ENCODE results near the gene FAM174B.

FAM174B gene

DNA sequence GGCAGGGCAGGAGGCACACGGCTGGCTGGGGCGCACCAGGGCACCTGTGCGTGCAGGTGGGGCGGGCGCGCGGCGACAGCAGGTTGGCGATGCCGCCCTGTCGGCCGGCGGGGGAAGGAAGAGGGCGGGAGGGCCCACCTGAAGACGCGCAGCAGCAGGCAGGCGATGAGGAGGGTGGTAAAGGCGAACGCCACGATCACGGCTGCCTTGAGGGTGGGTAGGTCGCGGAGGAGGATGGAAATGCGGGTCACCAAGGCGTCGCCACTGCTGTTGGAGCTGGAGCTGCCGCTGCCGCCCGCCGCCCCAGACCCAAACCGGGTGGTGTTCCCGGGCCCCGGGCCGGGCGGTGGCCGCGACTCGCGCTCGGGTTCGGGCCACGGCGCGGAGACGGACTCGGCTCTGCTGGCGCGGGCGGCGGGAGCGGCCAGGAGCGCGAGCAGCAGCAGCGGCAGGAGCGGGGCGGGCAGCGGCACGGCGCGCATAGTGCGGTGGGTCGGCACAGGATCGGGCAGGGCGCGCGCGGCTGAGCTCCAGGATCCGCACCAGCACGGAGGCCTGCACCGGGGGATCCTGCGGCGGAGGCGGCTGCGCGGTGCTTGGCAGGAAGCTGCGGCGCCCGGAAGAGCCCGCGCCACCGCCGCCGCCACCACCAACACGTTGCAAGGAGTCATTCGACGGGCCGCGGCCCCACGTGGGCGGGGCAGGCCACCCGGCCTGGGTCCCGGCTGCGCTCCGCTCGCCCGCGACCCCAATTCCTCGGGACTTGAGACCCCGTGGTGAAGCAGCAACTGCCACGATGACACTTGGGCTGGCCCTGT is at the start of gene FAM174B:
Gene FAM174B (minus strand): TSS at position 598 of the 818 bp plus-strand sequence.
- 0 out of 2 replicates have a peak, but pooled peaks cover 4% of the 10 kb centered on the region for H3K9me3 ChIP-seq (ENCODE audit: insufficient read depth, low read depth, low read length)
- peaks cover 3% of the 10 kb centered on the region; the same call in 1 of the 2 replicates for H3K36me3 ChIP-seq (ENCODE audit: insufficient read depth, low read depth, low read length)
- H3K27me3 ChIP-seq (ENCODE audit: insufficient read depth, low read length): peaks cover 19% of the 10 kb centered on the region
- H3K4me1 ChIP-seq (ENCODE audit: insufficient read depth, low read length): peaks cover 10% of the 10 kb centered on the region; the same call in 1 of the 2 replicates
- H3K9ac ChIP-seq (ENCODE audit: low read depth, low read length): peak within 1 kb of the TSS; percentile 44; the same call in 1 of the 2 replicates
- H3K27ac ChIP-seq (ENCODE audit: low read length): no peak within 1 kb of the TSS
- H3K4me3 ChIP-seq (ENCODE audit: low read length): peak within 1 kb of the TSS; percentile 61; the same call in 1 of the 2 replicates

DNA sequence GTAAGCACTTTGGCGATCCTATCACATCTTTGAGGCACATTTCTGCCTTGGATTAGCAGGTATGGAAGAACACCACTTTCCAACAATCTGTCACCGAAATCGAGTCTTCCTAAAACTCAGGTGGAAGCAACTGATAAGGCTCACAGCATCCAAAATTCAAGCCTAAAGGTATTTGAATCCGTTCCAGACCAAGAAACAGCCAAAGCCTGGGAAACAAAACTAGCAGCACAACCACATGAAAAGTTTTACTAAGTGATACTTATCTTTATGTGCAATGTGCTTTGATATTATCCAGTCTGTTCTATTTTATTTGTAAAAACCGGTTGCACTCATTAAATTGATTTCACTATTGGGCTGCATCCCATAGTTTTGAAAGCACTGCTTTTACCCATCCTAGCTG is 40.5 kb upstream of the FAM174B start:
- no peaks in the 10 kb centered on the region for H3K27me3 ChIP-seq (ENCODE audit: insufficient read depth, low read length)
- H3K9ac ChIP-seq (ENCODE audit: low read depth, low read length): no peak overlapping the region
- no peaks in the 10 kb centered on the region for H3K9me3 ChIP-seq (ENCODE audit: insufficient read depth, low read depth, low read length)
- no peak overlapping the region for H3K27ac ChIP-seq (ENCODE audit: low read length)
- no peaks in the 10 kb centered on the region for H3K36me3 ChIP-seq (ENCODE audit: insufficient read depth, low read depth, low read length)
- H3K4me3 ChIP-seq (ENCODE audit: low read length): no peak overlapping the region
- H3K4me1 ChIP-seq (ENCODE audit: insufficient read depth, low read length): no peaks in the 10 kb centered on the region

GRCh38 chr15:92693691-92694331 is 38.2 kb upstream of the FAM174B start:
- Histone ChIP-seq H3K9ac (ENCODE audit: low read depth, low read length) (no peak overlapping the region), H3K27me3 (ENCODE audit: insufficient read depth, low read length) (no peaks in the 10 kb centered on the region), H3K9me3 (ENCODE audit: insufficient read depth, low read depth, low read length) (peaks cover 12% of the 10 kb centered on the region), H3K27ac (ENCODE audit: low read length) (no peak overlapping the region), H3K4me3 (ENCODE audit: low read length) (no peak overlapping the region), H3K36me3 (ENCODE audit: insufficient read depth, low read depth, low read length) (no peaks in the 10 kb centered on the region), H3K4me1 (ENCODE audit: insufficient read depth, low read length) (no peaks in the 10 kb centered on the region)

GRCh38 chr15:92690395-92690794 is 34.8 kb upstream of the FAM174B start:
- Histone ChIP-seq H3K4me1 (ENCODE audit: insufficient read depth, low read length) (no peaks in the 10 kb centered on the region), H3K9me3 (ENCODE audit: insufficient read depth, low read depth, low read length) (peaks cover 14% of the 10 kb centered on the region), H3K27me3 (ENCODE audit: insufficient read depth, low read length) (no peaks in the 10 kb centered on the region), H3K27ac (ENCODE audit: low read length) (no peak overlapping the region), H3K4me3 (ENCODE audit: low read length) (no peak overlapping the region), H3K36me3 (ENCODE audit: insufficient read depth, low read depth, low read length) (no peaks in the 10 kb centered on the region), H3K9ac (ENCODE audit: low read depth, low read length) (no peak overlapping the region)

GRCh38 chr15:92687746-92688145 is 32.2 kb upstream of the FAM174B start:
- Histone ChIP-seq H3K9ac (ENCODE audit: low read depth, low read length) (no peak overlapping the region), H3K4me3 (ENCODE audit: low read length) (no peak overlapping the region), H3K36me3 (ENCODE audit: insufficient read depth, low read depth, low read length) (no peaks in the 10 kb centered on the region), H3K4me1 (ENCODE audit: insufficient read depth, low read length) (no peaks in the 10 kb centered on the region), H3K9me3 (ENCODE audit: insufficient read depth, low read depth, low read length) (peaks cover 14% of the 10 kb centered on the region), H3K27ac (ENCODE audit: low read length) (no peak overlapping the region), H3K27me3 (ENCODE audit: insufficient read depth, low read length) (no peaks in the 10 kb centered on the region)

DNA sequence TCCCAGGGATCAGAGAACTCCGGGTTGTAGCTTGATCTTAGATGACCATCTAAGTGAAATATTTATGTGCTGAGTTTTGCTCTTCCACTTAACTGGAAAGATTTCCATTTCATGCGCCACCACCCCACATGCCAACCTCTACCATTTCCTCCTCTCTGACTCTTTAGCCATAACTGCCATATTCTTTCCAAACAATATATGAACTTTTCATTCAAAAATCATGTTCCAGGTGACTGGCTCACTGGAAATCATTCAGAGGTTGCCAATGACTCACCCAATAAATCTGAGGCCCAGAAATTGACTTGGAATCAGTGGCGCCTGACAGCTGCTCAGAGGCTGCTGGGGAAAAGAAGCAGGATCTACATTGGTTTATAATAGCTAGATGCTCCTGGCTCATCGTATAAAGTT is 31.6 kb upstream of the FAM174B start:
- Histone ChIP-seq H3K4me3 (ENCODE audit: low read length) (no peak overlapping the region), H3K27ac (ENCODE audit: low read length) (no peak overlapping the region)

GRCh38 chr15:92683511-92683834 is 27.9 kb upstream of the FAM174B start:
- Histone ChIP-seq H3K27me3 (ENCODE audit: insufficient read depth, low read length) (no peaks in the 10 kb centered on the region), H3K36me3 (ENCODE audit: insufficient read depth, low read depth, low read length) (no peaks in the 10 kb centered on the region), H3K27ac (ENCODE audit: low read length) (no peak overlapping the region), H3K9ac (ENCODE audit: low read depth, low read length) (no peak overlapping the region), H3K9me3 (ENCODE audit: insufficient read depth, low read depth, low read length) (no peaks in the 10 kb centered on the region), H3K4me1 (ENCODE audit: insufficient read depth, low read length) (no peaks in the 10 kb centered on the region), H3K4me3 (ENCODE audit: low read length) (no peak overlapping the region)

More for the DNA sequence above, 31.6 kb upstream of the FAM174B start:
- no peaks in the 10 kb centered on the region for H3K27me3 ChIP-seq (ENCODE audit: insufficient read depth, low read length)
- no peaks in the 10 kb centered on the region for H3K36me3 ChIP-seq (ENCODE audit: insufficient read depth, low read depth, low read length)
- no peak overlapping the region for H3K9ac ChIP-seq (ENCODE audit: low read depth, low read length)
- peaks cover 14% of the 10 kb centered on the region for H3K9me3 ChIP-seq (ENCODE audit: insufficient read depth, low read depth, low read length)
- H3K4me1 ChIP-seq (ENCODE audit: insufficient read depth, low read length): no peaks in the 10 kb centered on the region

DNA sequence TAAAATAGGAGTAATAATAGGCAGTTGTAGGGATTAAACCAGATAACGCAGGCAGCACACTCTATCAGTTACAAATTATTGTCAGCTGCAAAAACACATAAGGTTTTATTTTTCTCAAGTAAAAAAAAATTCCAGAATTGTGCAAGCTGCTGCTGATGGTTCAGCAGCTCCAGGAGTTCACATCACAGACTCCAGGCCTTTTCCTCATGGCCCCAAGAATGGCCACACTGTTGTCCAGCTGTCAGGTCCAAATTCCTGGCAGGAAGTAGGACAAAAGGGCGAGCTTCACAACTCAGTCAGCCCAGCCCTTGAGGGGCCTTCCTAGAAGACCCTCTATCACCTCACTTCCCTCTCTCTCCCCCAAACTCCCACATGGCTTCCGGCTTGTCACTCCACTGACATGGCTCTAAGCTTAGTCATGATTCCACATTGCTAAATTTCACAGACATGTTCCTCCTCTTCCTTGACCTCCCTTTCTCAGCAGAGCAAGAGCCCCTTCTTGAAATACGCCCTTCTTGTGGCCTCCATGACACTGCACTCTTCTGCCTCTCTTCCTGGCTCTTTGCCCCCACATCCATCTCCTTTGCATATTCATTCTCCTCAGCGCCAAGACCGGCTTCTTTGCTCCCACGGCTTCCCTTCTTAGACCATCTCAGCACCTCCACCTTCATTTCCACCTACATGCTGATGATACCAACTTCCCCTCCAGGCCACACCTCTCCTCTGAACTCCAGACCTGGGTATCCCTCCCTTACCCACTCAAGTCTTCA is 27.4 kb upstream of the FAM174B start:
- Histone ChIP-seq H3K9me3 (ENCODE audit: insufficient read depth, low read depth, low read length) (no peaks in the 10 kb centered on the region), H3K4me1 (ENCODE audit: insufficient read depth, low read length) (no peaks in the 10 kb centered on the region), H3K27me3 (ENCODE audit: insufficient read depth, low read length) (no peaks in the 10 kb centered on the region), H3K27ac (ENCODE audit: low read length) (no peak overlapping the region), H3K36me3 (ENCODE audit: insufficient read depth, low read depth, low read length) (no peaks in the 10 kb centered on the region), H3K9ac (ENCODE audit: low read depth, low read length) (no peak overlapping the region), H3K4me3 (ENCODE audit: low read length) (no peak overlapping the region)

- no peaks in the 10 kb centered on the region for H3K4me1 ChIP-seq (ENCODE audit: insufficient read depth, low read length)
Observed at GRCh38 chr15:92681141-92681631, 25.6 kb upstream of the FAM174B start.

GRCh38 chr15:92677999-92678398 is 22.4 kb upstream of the FAM174B start:
- no peak overlapping the region for H3K27ac ChIP-seq (ENCODE audit: low read length)

More at GRCh38 chr15:92681141-92681631, 25.6 kb upstream of the FAM174B start:
- H3K27me3 ChIP-seq (ENCODE audit: insufficient read depth, low read length): no peaks in the 10 kb centered on the region
- H3K4me3 ChIP-seq (ENCODE audit: low read length): no peak overlapping the region
- H3K9ac ChIP-seq (ENCODE audit: low read depth, low read length): no peak overlapping the region
- H3K9me3 ChIP-seq (ENCODE audit: insufficient read depth, low read depth, low read length): no peaks in the 10 kb centered on the region
- H3K36me3 ChIP-seq (ENCODE audit: insufficient read depth, low read depth, low read length): no peaks in the 10 kb centered on the region
- no peak overlapping the region for H3K27ac ChIP-seq (ENCODE audit: low read length)

DNA sequence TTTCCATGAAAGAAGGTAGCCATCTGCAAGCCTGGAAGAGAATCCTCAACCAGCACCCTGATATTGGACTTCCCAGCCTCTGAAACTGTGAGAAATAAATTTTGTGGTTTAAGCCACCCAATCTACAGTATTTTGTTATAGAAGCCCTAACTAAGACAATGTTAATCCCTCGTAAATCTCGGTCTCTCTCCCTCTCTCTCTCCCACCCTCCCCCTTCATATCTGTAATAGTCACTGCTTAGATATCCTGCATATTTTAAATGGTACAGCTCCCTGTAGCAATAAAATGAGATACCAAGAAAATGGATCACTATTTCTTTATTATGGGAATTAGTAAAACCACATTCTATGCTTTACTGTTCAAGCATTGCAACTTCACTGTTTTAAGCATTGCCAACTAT is 21.0 kb upstream of the FAM174B start:
- H3K27me3 ChIP-seq (ENCODE audit: insufficient read depth, low read length): peaks cover 29% of the 10 kb centered on the region
- H3K4me3 ChIP-seq (ENCODE audit: low read length): no peak overlapping the region
- H3K9ac ChIP-seq (ENCODE audit: low read depth, low read length): no peak overlapping the region
- no peak overlapping the region for H3K27ac ChIP-seq (ENCODE audit: low read length)
- no peaks in the 10 kb centered on the region for H3K9me3 ChIP-seq (ENCODE audit: insufficient read depth, low read depth, low read length)
- H3K36me3 ChIP-seq (ENCODE audit: insufficient read depth, low read depth, low read length): no peaks in the 10 kb centered on the region
- H3K4me1 ChIP-seq (ENCODE audit: insufficient read depth, low read length): no peaks in the 10 kb centered on the region

More at GRCh38 chr15:92677999-92678398, 22.4 kb upstream of the FAM174B start:
- peaks cover 14% of the 10 kb centered on the region; the same call in 1 of the 2 replicates for H3K27me3 ChIP-seq (ENCODE audit: insufficient read depth, low read length)
- no peak overlapping the region for H3K4me3 ChIP-seq (ENCODE audit: low read length)
- H3K4me1 ChIP-seq (ENCODE audit: insufficient read depth, low read length): no peaks in the 10 kb centered on the region
- no peak overlapping the region for H3K9ac ChIP-seq (ENCODE audit: low read depth, low read length)
- H3K9me3 ChIP-seq (ENCODE audit: insufficient read depth, low read depth, low read length): no peaks in the 10 kb centered on the region
- no peaks in the 10 kb centered on the region for H3K36me3 ChIP-seq (ENCODE audit: insufficient read depth, low read depth, low read length)

Measured in iPS-20b (cell line).